OCI-LY7 (cell line): Measurements from ENCODE around the gene ASMTL.

Source experiments
- EZH2phosphoT487 ChIP-seq: fragments of 200-600 bp; sonication (generic); IDR thresholded peaks from 2 replicates; pipeline ENCODE4 v1.6.1; 2018; ENCODE audit warnings: low read depth, borderline replicate concordance, mild to moderate bottlenecking, mixed run types, antibody characterized with exemption, low read length, moderate library complexity, mixed read lengths
- TF ChIP-seq, protein P1 (sequence below): fragments of 200-600 bp; sonication (generic); conservative IDR thresholded peaks from 2 replicates; pipeline ENCODE4 v1.5.1; 2014; ENCODE audit warnings: mild to moderate bottlenecking, antibody characterized with exemption, low read length, moderate library complexity, mixed read lengths

DNA sequence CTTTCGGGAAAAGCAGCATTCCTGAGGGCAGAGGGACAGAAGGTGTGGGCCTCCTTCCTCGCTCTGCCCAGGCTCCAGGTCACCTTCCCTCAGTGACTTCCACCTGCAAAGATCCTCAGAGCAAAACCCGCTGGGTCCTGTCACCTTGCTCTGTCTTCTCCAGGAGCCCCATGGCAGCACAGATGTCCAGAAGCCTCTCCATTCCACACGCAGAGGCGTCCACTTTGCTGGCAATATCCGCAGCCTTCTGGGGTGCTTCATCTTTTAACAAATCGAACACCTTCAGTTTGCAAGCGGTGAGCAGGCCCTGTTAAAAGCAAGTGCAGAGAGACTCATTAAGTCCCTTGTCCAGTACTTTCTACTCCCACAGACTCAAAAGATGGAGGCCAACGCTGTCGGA, 27.3 kb downstream of the ASMTL start:
- TF ChIP-seq, protein P1, sequence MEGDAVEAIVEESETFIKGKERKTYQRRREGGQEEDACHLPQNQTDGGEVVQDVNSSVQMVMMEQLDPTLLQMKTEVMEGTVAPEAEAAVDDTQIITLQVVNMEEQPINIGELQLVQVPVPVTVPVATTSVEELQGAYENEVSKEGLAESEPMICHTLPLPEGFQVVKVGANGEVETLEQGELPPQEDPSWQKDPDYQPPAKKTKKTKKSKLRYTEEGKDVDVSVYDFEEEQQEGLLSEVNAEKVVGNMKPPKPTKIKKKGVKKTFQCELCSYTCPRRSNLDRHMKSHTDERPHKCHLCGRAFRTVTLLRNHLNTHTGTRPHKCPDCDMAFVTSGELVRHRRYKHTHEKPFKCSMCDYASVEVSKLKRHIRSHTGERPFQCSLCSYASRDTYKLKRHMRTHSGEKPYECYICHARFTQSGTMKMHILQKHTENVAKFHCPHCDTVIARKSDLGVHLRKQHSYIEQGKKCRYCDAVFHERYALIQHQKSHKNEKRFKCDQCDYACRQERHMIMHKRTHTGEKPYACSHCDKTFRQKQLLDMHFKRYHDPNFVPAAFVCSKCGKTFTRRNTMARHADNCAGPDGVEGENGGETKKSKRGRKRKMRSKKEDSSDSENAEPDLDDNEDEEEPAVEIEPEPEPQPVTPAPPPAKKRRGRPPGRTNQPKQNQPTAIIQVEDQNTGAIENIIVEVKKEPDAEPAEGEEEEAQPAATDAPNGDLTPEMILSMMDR = no peak
- no peak for TF ChIP-seq EZH2phosphoT487
